ENCODE data around the gene HOXD8. TPM values are rescaled to one million over a fixed set of nuclear protein-coding genes. Genes with fewer than 3 reads are reported as not detected.

HOXD8 gene
- total RNA-seq, 1 experiment from 2014 or later: not detected

- no TSS peak for BruUV-seq (replicated peaks)
- in situ Hi-C loops (cut with HindIII; ENCODE audit: low pct_unique_long_range_greater_than_20kb, low sequenced_read_pairs): no loop called here
- ChIA-PET CTCF (no interaction called here), POLR2A (no interaction called here)
- H3K4me1 ChIP-seq (ENCODE audit: control insufficient read depth, insufficient read depth, low read length): peaks cover 18% of the 10 kb centered on the region
- no peak for DNase-seq (ENCODE audit: low read depth, low spot score)
- no peak for TF ChIP-seq TCF7L2 (IDR thresholded peaks at IDR 0.05; ENCODE audit: low read depth, low read length)
- TF ChIP-seq, protein P1, sequence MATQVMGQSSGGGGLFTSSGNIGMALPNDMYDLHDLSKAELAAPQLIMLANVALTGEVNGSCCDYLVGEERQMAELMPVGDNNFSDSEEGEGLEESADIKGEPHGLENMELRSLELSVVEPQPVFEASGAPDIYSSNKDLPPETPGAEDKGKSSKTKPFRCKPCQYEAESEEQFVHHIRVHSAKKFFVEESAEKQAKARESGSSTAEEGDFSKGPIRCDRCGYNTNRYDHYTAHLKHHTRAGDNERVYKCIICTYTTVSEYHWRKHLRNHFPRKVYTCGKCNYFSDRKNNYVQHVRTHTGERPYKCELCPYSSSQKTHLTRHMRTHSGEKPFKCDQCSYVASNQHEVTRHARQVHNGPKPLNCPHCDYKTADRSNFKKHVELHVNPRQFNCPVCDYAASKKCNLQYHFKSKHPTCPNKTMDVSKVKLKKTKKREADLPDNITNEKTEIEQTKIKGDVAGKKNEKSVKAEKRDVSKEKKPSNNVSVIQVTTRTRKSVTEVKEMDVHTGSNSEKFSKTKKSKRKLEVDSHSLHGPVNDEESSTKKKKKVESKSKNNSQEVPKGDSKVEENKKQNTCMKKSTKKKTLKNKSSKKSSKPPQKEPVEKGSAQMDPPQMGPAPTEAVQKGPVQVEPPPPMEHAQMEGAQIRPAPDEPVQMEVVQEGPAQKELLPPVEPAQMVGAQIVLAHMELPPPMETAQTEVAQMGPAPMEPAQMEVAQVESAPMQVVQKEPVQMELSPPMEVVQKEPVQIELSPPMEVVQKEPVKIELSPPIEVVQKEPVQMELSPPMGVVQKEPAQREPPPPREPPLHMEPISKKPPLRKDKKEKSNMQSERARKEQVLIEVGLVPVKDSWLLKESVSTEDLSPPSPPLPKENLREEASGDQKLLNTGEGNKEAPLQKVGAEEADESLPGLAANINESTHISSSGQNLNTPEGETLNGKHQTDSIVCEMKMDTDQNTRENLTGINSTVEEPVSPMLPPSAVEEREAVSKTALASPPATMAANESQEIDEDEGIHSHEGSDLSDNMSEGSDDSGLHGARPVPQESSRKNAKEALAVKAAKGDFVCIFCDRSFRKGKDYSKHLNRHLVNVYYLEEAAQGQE (IDR thresholded peaks at IDR 0.05; ENCODE audit: insufficient read depth in 1 of 2, low read depth in 2 of 2, low read length in 1 of 2): no peak
- no peak for TF ChIP-seq SIN3A (IDR thresholded peaks at IDR 0.05; ENCODE audit: borderline replicate concordance, insufficient read depth, low read depth, low read length)
- TF ChIP-seq CTCF (IDR thresholded peaks at IDR 0.05): no peak
- no peak for TF ChIP-seq POLR2AphosphoS5 (IDR thresholded peaks at IDR 0.05; ENCODE audit: low read depth, low read length)
- H3K27me3 ChIP-seq (ENCODE audit: control insufficient read depth, insufficient read depth, low read length): no peaks in the 10 kb centered on the region
- ATAC-seq: no peak
- intact Hi-C loops (cut with micrococcal nuclease; ENCODE audit: unreplicated experiment): no loop called here
- H3K9me3 ChIP-seq (ENCODE audit: control insufficient read depth, insufficient read depth, low read depth, low read length): no peaks in the 10 kb centered on the region
- H3K4me3 ChIP-seq (ENCODE audit: low read depth in 2 of 2, low read length in 2 of 2): peak overlapping the region; percentile 54 to 55
- H3K27ac ChIP-seq (ENCODE audit: low read length): peak overlapping the region; percentile 77
- H3K36me3 ChIP-seq (ENCODE audit: control insufficient read depth, insufficient read depth, low read length): no peaks in the 10 kb centered on the region
Observed at GRCh38 chr2:176136374-176137251, 7.1 kb downstream of the HOXD8 start.

- in situ Hi-C loops (cut with HindIII; ENCODE audit: low pct_unique_long_range_greater_than_20kb, low sequenced_read_pairs) (no loop called here), intact Hi-C loops (cut with micrococcal nuclease; ENCODE audit: unreplicated experiment) (no loop called here)
- Histone ChIP-seq H3K27ac (ENCODE audit: low read length) (peak overlapping the region; percentile 77), H3K27me3 (ENCODE audit: control insufficient read depth, insufficient read depth, low read length) (no peaks in the 10 kb centered on the region), H3K4me3 (ENCODE audit: low read depth in 2 of 2, low read length in 2 of 2) (peak overlapping the region; percentile 54 to 55), H3K4me1 (ENCODE audit: control insufficient read depth, insufficient read depth, low read length) (peaks cover 18% of the 10 kb centered on the region), H3K9me3 (ENCODE audit: control insufficient read depth, insufficient read depth, low read depth, low read length) (no peaks in the 10 kb centered on the region), H3K36me3 (ENCODE audit: control insufficient read depth, insufficient read depth, low read length) (no peaks in the 10 kb centered on the region)
- ChIA-PET POLR2A (no interaction called here), CTCF (no interaction called here)
- ATAC-seq: no peak
- no TSS peak for BruUV-seq (replicated peaks)
- TF ChIP-seq POLR2AphosphoS5 (IDR thresholded peaks at IDR 0.05; ENCODE audit: low read depth, low read length) (no peak), TCF7L2 (IDR thresholded peaks at IDR 0.05; ENCODE audit: low read depth, low read length) (no peak), SIN3A (IDR thresholded peaks at IDR 0.05; ENCODE audit: borderline replicate concordance, insufficient read depth, low read depth, low read length) (no peak), CTCF (IDR thresholded peaks at IDR 0.05) (no peak)
- TF ChIP-seq, protein P1 (IDR thresholded peaks at IDR 0.05; ENCODE audit: insufficient read depth in 1 of 2, low read depth in 2 of 2, low read length in 1 of 2): no peak
- no peak for DNase-seq (ENCODE audit: low read depth, low spot score)
Observed at GRCh38 chr2:176137252-176137580, 7.7 kb downstream of the HOXD8 start.
